Right lung (tissue), 5 donors: Measurements from ENCODE around the gene XPC. TPM values are rescaled to one million over a fixed set of nuclear protein-coding genes. Genes with fewer than 3 reads are reported as not detected.

Experiments
- DNase-seq, 2 donors: peaks; one replicate each; pipeline ENCODE4 v3.0.0-alpha.2; 2013
- polyA plus RNA-seq, 5 donors: library from polyadenylated mRNA; unstranded; fragments of 120-200 nt; gene quantifications; one replicate each; pipeline versions ENCODE4 v1.2.1 to v1.2.3, GENCODE V29; 2013; ENCODE audit warnings: inconsistent platforms in 1 of 5, low replicate concordance in 1 of 5; ENCODE audit not compliant: insufficient read length in 5 of 5, insufficient read depth in 1 of 5

The XPC gene
- polyA plus RNA-seq, 5 donors = 35.7 to 49.5 (median 45.8) TPM

GRCh38 chr3:14175383-14176037 lies 2.9 kb downstream of the XPC start:
- no peak for DNase-seq

GRCh38 chr3:14174483-14174882 lies 3.9 kb downstream of the XPC start:
- no peak for DNase-seq

- DNase-seq = no peak
Observed at GRCh38 chr3:14172496-14172895, 5.9 kb downstream of the XPC start.

- no peak for DNase-seq
Observed at GRCh38 chr3:14170531-14171159, 7.8 kb downstream of the XPC start.

GRCh38 chr3:14169871-14170270 lies 8.5 kb downstream of the XPC start:
- DNase-seq = no peak

GRCh38 chr3:14169435-14169834 lies 9.0 kb downstream of the XPC start:
- DNase-seq = no peak

- no peak for DNase-seq
Observed at GRCh38 chr3:14166877-14167603, 11.4 kb downstream of the XPC start.

GRCh38 chr3:14162178-14162577 lies 16.2 kb downstream of the XPC start:
- no peak for DNase-seq

GRCh38 chr3:14161282-14161681 lies 17.1 kb downstream of the XPC start:
- DNase-seq = no peak

- no peak for DNase-seq
Observed at GRCh38 chr3:14159426-14159825, 19.0 kb downstream of the XPC start.

- no peak for DNase-seq
Observed at GRCh38 chr3:14158370-14158769, 20.0 kb downstream of the XPC start.

- DNase-seq = no peak
Observed at GRCh38 chr3:14157951-14158350, 20.4 kb downstream of the XPC start.

GRCh38 chr3:14156843-14157561 lies 21.4 kb downstream of the XPC start:
- DNase-seq = no peak

- DNase-seq = no peak
Observed at GRCh38 chr3:14156201-14156600, 22.2 kb downstream of the XPC start.

- no peak for DNase-seq
Observed at GRCh38 chr3:14154895-14155440, 23.4 kb downstream of the XPC start.

- DNase-seq = no peak
Observed at GRCh38 chr3:14154276-14154675, 24.1 kb downstream of the XPC start.

- DNase-seq = no peak
Observed at GRCh38 chr3:14153663-14154062, 24.7 kb downstream of the XPC start.

- no peak for DNase-seq
Observed at GRCh38 chr3:14152963-14153355, 25.4 kb downstream of the XPC start.

GRCh38 chr3:14152233-14152962 lies 26.0 kb downstream of the XPC start:
- DNase-seq = no peak

- DNase-seq = no peak
Observed at GRCh38 chr3:14151471-14152083, 26.8 kb downstream of the XPC start.
